DMS53 (cell line): ENCODE results near the gene KIF26B.
"Not testable (repeated sequence)": the region's sequence is repeated elsewhere in the genome, so short reads cannot be mapped to it uniquely, and the experiment has no call there.

ENCODE experiments used
- DNase-seq: peaks from one replicate; lab custom pipeline; 2025; lab: John Stamatoyannopoulos, UW

KIF26B gene

DNA sequence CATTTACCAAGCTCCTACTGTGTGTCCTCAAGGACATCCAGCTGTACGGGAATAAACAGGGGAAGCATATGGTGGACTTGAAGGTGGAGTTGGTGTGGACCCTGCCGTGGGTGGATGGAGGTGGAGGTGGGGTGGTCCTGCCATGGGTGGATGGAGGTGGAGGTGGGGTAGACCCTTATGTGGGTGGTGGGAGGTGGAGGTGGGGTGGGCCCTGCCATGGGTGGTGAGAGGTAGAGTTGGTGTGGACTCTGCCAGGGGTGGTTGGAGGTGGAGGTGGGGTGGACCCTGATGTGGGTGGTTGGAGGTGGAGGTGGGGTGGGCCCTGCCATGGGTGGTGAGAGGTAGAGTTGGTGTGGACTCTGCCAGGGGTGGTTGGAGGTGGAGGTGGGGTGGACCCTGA lies 169.0 kb downstream of the KIF26B start:
- DNase-seq = not testable (repeated sequence)

GRCh38 chr1:245325922-245326795 lies 171.4 kb downstream of the KIF26B start:
- no peak for DNase-seq

DNA sequence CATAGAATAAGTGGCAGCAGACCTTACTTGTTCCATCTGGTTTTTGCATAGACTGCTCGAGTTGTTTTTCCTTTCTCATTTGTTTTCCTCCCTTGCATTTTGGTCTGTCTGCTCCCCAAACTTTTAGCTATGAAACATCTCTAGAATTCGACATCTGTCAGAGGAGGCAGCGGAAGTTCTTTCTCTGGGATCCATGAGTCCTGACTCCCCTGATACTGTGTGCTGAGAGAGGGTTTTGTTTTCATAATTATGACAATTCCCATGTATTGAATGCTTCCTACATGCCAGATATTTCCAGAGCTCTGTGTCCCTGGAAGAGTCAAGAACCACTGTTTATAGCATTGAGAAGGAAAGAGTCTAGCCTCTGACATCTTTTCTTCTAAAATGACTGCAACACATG lies 172.6 kb downstream of the KIF26B start:
- DNase-seq = no peak

- no peak for DNase-seq
Observed at GRCh38 chr1:245327842-245328241, 173.1 kb downstream of the KIF26B start.

DNA sequence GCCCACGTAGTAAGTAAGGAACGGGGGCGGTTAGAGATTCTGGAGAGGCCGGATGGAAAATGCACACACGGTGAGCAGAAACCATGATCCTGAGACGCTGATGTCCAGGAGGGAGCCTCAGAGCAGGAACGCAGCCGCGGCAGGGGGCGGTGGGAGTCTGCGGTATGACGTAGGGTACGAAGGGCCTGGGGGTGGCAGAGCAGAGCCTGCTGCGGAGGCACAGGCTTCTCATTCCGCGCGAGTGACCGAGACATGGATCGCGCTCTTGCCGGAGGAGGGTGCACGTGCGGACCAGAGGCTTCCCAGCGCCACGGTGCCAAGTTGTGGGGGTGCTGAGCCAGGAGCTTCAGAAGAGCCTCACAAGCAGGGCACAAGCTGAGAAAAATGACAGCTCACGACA lies 176.2 kb downstream of the KIF26B start:
- DNase-seq = no peak

- no peak for DNase-seq
Observed at GRCh38 chr1:245332085-245332484, 177.3 kb downstream of the KIF26B start.

- DNase-seq = no peak
Observed at GRCh38 chr1:245332513-245332912, 177.7 kb downstream of the KIF26B start.

GRCh38 chr1:245334235-245334634 lies 179.4 kb downstream of the KIF26B start:
- no peak for DNase-seq

- no peak for DNase-seq
Observed at GRCh38 chr1:245334827-245335490, 180.2 kb downstream of the KIF26B start.

DNA sequence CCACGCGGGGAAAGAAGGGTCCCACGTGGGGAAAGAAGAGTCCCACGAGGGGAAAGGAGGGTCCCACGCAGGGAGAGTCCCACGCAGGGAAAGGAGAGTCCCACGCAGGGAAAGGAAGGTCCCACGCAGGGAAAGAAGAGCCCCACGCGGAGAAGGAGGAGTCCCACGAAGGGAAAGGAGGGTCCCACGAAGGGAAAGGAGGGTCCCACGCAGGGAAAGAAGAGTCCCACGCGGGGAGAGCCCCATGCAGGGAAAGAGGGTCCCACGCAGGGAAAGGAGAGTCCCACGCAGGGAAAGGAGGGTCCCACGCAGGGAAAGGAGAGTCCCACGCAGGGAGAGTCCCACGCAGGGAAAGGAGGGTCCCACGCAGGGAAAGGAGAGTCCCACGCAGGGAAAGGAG lies 180.9 kb downstream of the KIF26B start:
- not testable (repeated sequence) for DNase-seq

GRCh38 chr1:245336149-245336983 lies 181.6 kb downstream of the KIF26B start:
- DNase-seq = peak; percentile 46

DNA sequence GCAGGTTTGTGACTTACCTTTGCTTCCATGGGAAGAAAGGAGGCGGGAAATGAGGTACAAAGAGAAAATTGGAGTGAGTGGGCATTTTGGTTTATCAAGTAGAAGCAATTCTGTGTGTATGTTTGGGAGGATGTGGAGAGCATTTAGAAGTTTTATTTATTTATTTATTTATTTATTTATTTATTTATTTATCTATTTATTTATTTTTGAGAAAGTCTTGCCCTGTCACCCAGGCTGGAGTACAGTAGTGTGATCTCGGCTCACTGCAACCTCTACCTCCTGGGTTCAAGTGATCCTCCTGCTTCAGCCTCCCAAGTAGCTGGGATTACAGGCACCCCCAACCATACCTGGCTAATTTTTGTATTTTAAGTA lies 182.2 kb downstream of the KIF26B start:
- DNase-seq = not testable (repeated sequence)

DNA sequence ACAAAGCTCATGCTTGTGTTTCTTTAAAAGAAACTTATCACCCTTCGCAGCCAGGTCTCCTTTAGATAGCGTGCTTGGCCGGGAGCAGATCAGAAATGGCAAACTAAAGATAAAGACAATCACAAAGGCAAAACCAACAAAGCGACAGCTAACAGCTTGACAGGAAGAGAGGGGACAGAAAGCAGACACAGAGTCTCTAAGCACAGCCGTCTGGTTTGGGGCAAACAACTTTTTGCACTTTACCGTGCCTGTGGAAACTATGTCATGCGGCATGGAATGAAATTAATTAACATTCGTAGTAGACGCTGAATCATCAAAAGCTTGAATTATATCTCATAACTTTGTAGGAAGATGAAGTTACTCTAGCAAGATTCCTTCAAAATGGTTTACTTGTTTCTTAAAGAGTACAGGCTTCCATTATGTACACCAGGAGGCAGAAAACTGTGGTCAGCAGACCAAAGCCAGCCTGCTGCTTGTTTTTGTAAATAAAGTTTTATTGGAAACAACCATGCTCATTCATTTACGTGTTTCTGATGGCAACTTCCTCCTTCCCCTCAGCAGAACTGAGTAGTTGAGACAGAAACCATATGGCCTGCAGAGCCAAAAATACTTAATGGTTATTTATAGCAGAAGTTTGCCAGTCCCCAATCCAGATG lies 183.2 kb downstream of the KIF26B start:
- DNase-seq = no peak

GRCh38 chr1:245338485-245338877 lies 183.7 kb downstream of the KIF26B start:
- no peak for DNase-seq

- no peak for DNase-seq
Observed at GRCh38 chr1:245341743-245342142, 187.0 kb downstream of the KIF26B start.

- DNase-seq = peak; percentile 79
Observed at GRCh38 chr1:245345191-245345884, 190.6 kb downstream of the KIF26B start.

GRCh38 chr1:245348626-245349025 lies 193.8 kb downstream of the KIF26B start:
- DNase-seq = no peak

- DNase-seq = no peak
Observed at GRCh38 chr1:245353411-245353810, 198.6 kb downstream of the KIF26B start.

DNA sequence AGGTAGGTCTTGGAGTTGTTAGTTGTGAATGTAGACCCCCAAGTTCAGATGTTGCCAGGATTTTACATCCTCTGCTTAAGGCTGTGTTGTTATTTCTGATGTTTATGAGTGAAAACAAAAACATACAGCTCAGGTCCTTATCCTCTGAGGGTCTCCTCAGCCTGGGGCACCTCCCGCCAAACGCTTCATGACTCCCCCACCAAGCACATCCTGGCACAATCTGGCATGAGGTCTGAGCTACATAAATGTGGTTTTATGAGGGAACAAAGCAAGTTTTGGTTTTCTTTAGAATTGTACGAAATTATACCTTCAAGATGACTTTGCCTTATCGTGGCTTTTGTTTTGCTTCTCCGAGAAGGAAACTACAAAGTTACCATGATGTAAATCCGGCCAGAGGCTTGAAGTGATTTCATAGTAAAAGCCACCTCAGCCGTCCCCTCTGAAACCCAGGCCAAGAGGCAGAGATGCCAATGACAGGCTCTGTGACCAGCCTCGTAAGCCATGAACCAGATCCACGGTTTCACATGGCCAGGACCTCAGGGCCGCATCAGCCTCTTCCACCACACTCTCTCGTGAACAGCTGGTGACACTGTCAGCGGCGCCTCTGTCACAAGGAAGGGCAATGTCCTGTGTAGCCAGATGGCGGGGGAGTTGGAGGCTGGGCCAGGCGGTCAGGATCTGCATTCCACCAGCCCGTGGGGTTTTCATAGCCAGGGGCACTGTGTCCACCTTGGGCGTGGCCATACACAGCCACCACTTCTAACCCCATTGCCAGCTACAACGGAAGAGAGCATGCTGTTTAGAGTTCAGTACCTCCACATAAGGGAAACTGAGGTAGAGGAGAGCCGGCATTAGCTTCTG lies 199.4 kb downstream of the KIF26B start:
- no peak for DNase-seq

- not testable (repeated sequence) for DNase-seq
Observed at GRCh38 chr1:245355851-245356630, 201.3 kb downstream of the KIF26B start.
